ENCODE results near the gene TSNAX. TPM values are rescaled to one million over a fixed set of nuclear protein-coding genes. Genes with fewer than 3 reads are reported as not detected.
"Not testable (repeated sequence)": the region's sequence is repeated elsewhere in the genome, so short reads cannot be mapped to it uniquely, and the experiment has no call there.

TSNAX gene
- total and polyA plus RNA-seq, 2 of the 4 experiments (the other 2 are of a cell fraction): 19.6 to 60.6 TPM

- H3K18ac ChIP-seq (ENCODE audit: low read depth, low read length): no peak overlapping the region
- no peaks in the 10 kb centered on the region for H3K27me3 ChIP-seq (ENCODE audit: control insufficient read depth, insufficient read depth, low read length)
- H3K4me3 ChIP-seq (ENCODE audit: insufficient read depth, low read depth, low read length): no peak overlapping the region
- no peak overlapping the region for H3K56ac ChIP-seq (ENCODE audit: extremely low read depth, insufficient read depth, low read length)
- H2AFZ ChIP-seq (replicated peaks; ENCODE audit: low read length, poor library complexity): no peak overlapping the region
- BruUV-seq (replicated peaks): no TSS peak
- no peak overlapping the region for H3K27ac ChIP-seq (ENCODE audit: insufficient read depth, low read length)
- H3K14ac ChIP-seq (replicated peaks; ENCODE audit: low read depth, low read length): no peak overlapping the region
- no peak overlapping the region for H3K9ac ChIP-seq (ENCODE audit: low read depth, low read length)
- H4K91ac ChIP-seq (ENCODE audit: insufficient read depth, low read depth, low read length): no peak overlapping the region
- ChIA-PET CTCF (no interaction called here), POLR2A (ENCODE audit: unreplicated experiment) (no interaction called here)
- H2BK20ac ChIP-seq (ENCODE audit: low read depth, low read length): no peak overlapping the region
- no peak overlapping the region for H4K8ac ChIP-seq (ENCODE audit: low read depth in 2 of 2, low read length in 2 of 2)
- ATAC-seq (ENCODE audit: low read depth) (no peak), DNase-seq (no peak)
- no peak for TF ChIP-seq CHD1 (IDR thresholded peaks at IDR 0.05; ENCODE audit: low read depth, low read length)
- TF ChIP-seq MAZ (IDR thresholded peaks at IDR 0.05; ENCODE audit: borderline replicate concordance, low read depth, low read length): no peak
- no peak for TF ChIP-seq USF2 (IDR thresholded peaks at IDR 0.05; ENCODE audit: low read depth, low read length)
- H4K20me1 ChIP-seq (ENCODE audit: insufficient read depth, low read length): no peaks in the 10 kb centered on the region; the same call in 1 of the 2 replicates
- no peak overlapping the region for H2BK120ac ChIP-seq (ENCODE audit: low read depth, low read length)
- H3K4me2 ChIP-seq (ENCODE audit: low read depth, low read length): no peak overlapping the region
- no peaks in the 10 kb centered on the region for H3K4me1 ChIP-seq (ENCODE audit: control insufficient read depth, insufficient read depth, low read length)
- H3K36me3 ChIP-seq (ENCODE audit: control insufficient read depth, insufficient read depth, low read length): peaks cover 13% of the 10 kb centered on the region
- dilution Hi-C loops (cut with HindIII; ENCODE audit: low sequenced_read_pairs, unreplicated experiment) (no loop called here), in situ Hi-C loops (cut with MboI; ENCODE audit: low sequenced_read_pairs) (no loop called here), intact Hi-C loops (cut with micrococcal nuclease) (no loop called here)
- H3K23ac ChIP-seq (ENCODE audit: low read depth, low read length): no peak overlapping the region
- no peak overlapping the region for H2BK5ac ChIP-seq (ENCODE audit: low read depth, low read length, poor library complexity, severe bottlenecking)
- H3K79me1 ChIP-seq (ENCODE audit: low read depth in 1 of 2, low read length in 2 of 2): peaks cover 7 to 10% of the 10 kb centered on the region in 2 experiments; a peak in 3 of 4 replicates
- no peak overlapping the region for H2BK15ac ChIP-seq (ENCODE audit: low read depth, low read length)
- no peak overlapping the region for H2AK9ac ChIP-seq (replicated peaks; ENCODE audit: low read depth, low read length, poor library complexity)
- H3K9me1 ChIP-seq (ENCODE audit: insufficient read depth, low read length): no peaks in the 10 kb centered on the region
- no peak overlapping the region for H3K4ac ChIP-seq (ENCODE audit: low read depth, low read length)
- no peak overlapping the region for H2AK5ac ChIP-seq (ENCODE audit: low read depth, low read length)
- H3K9me3 ChIP-seq (ENCODE audit: control insufficient read depth, insufficient read depth, low read length): no peaks in the 10 kb centered on the region
- H4K5ac ChIP-seq (ENCODE audit: low read depth, low read length): no peak overlapping the region
- no CpG with 5 or more reads among the region's 2 CpGs for WGBS, 2 experiments (ENCODE audit: extremely low coverage in 2 of 2, insufficient read length in 1 of 2)
These were observed 38.0 kb downstream of the TSNAX start for GRCh38 chr1:231566496-231566895.

GRCh38 chr1:231570262-231570661 is 41.8 kb downstream of the TSNAX start:
- H3K9ac ChIP-seq (ENCODE audit: low read depth, low read length); H4K20me1 ChIP-seq (ENCODE audit: insufficient read depth, low read length); H4K91ac ChIP-seq (ENCODE audit: insufficient read depth, low read depth, low read length); POLR2A ChIA-PET (ENCODE audit: unreplicated experiment); H3K27ac ChIP-seq (ENCODE audit: insufficient read depth, low read length); H3K79me1 ChIP-seq (ENCODE audit: low read depth in 1 of 2, low read length in 2 of 2); H2BK5ac ChIP-seq (ENCODE audit: low read depth, low read length, poor library complexity, severe bottlenecking); H2AK5ac ChIP-seq (ENCODE audit: low read depth, low read length); H3K4ac ChIP-seq (ENCODE audit: low read depth, low read length); H2BK120ac ChIP-seq (ENCODE audit: low read depth, low read length); H2BK15ac ChIP-seq (ENCODE audit: low read depth, low read length); H2BK20ac ChIP-seq (ENCODE audit: low read depth, low read length); dilution Hi-C loops (cut with HindIII; ENCODE audit: low sequenced_read_pairs, unreplicated experiment); H3K4me3 ChIP-seq (ENCODE audit: insufficient read depth, low read depth, low read length); H4K5ac ChIP-seq (ENCODE audit: low read depth, low read length); H2AFZ ChIP-seq (replicated peaks; ENCODE audit: low read length, poor library complexity); intact Hi-C loops (cut with micrococcal nuclease); H3K4me2 ChIP-seq (ENCODE audit: low read depth, low read length); H3K23ac ChIP-seq (ENCODE audit: low read depth, low read length); BruUV-seq (replicated peaks); H3K4me1 ChIP-seq (ENCODE audit: control insufficient read depth, insufficient read depth, low read length); H3K56ac ChIP-seq (ENCODE audit: extremely low read depth, insufficient read depth, low read length); H3K14ac ChIP-seq (replicated peaks; ENCODE audit: low read depth, low read length); ATAC-seq (ENCODE audit: low read depth); H3K9me3 ChIP-seq (ENCODE audit: control insufficient read depth, insufficient read depth, low read length); DNase-seq; H3K27me3 ChIP-seq (ENCODE audit: control insufficient read depth, insufficient read depth, low read length); H3K36me3 ChIP-seq (ENCODE audit: control insufficient read depth, insufficient read depth, low read length); CTCF ChIA-PET; H2AK9ac ChIP-seq (replicated peaks; ENCODE audit: low read depth, low read length, poor library complexity); in situ Hi-C loops (cut with MboI; ENCODE audit: low sequenced_read_pairs); H3K18ac ChIP-seq (ENCODE audit: low read depth, low read length); H4K8ac ChIP-seq (ENCODE audit: low read depth in 2 of 2, low read length in 2 of 2); H3K9me1 ChIP-seq (ENCODE audit: insufficient read depth, low read length): not testable (repeated sequence)
- whole genome bisulfite sequencing, 2 experiments (ENCODE audit: extremely low coverage in 2 of 2, insufficient read length in 1 of 2): no CpG with 5 or more reads among the region's 3 CpGs

Data from IMR-90 (cell line).